LoVo (cell line): ENCODE measurements around the gene ZFHX3.

Source experiments
- DNase-seq: peaks from one replicate; pipeline ENCODE4 v3.0.0-alpha.2; 2016; ENCODE audit warnings: low spot score

Gene ZFHX3

DNA sequence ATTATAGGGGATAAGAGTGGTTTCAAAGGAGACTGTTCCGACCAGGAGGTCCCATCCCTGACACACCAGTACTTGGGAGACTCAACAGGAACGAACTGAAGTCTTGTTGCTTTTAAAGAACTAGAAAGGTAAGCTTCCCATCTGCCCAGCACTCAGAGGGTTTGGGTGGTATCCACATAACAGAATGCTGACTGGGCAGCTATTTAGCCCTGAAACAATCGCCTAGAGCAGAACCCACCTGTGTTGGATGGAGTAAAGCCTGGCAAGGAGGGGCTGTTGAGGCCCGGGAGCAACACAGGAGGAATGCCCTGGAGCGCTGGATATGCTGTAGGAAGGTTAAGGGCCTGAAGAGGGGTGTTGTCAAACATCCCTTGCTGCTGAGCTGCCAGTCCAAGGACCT is 254.9 kb downstream of the ZFHX3 start:
- DNase-seq: no peak

- no peak for DNase-seq
These were observed 256.1 kb downstream of the ZFHX3 start for GRCh38 chr16:72791786-72792185.

DNA sequence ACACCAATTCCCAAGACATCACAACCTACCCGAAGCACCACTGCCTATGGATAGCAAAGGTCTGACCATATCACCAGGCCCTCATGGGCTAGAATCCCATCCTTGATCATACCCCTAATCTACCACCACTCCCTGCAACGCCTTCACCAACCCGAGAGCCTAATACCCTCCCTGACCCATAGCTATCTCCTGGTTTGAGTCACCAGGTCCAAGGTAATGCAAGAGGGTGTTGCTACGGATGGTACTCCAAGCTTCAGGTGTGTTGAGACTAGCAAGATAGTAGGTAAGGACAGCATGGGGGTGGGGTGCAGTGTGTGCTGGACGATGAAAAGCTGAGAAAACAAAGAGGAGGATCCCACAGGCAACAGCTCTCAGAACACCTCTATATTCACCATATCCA is 258.0 kb downstream of the ZFHX3 start:
- no peak for DNase-seq

GRCh38 chr16:72789465-72789864 is 258.5 kb downstream of the ZFHX3 start:
- DNase-seq: no peak

DNA sequence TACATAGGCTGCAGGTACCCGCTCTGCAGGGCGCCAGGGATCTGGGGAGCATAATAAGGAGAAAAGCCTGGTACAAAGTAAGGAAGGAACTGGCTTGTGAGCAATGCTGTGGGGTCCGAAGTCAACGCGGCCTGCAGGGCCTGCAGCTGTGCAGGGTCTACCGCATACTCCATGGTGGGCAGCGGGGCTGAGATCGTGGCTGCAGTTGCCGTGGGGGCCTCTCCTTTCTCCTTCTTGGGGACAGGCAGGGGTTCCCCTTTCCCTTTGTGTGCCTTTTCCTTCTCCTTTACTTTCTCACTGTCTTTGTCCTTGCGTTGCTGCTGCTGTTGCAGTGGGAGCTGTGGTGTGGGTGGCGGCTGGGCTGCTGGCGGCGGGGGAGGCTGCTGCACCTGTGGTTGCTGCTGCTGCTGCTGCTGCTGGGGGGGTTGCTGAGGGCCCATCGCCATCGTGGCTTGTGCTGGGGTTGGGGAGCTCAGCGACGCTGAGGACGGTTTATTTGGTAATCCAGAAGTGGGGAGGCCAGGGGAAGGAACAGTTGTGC is 259.6 kb downstream of the ZFHX3 start:
- no peak for DNase-seq

GRCh38 chr16:72787514-72788268 is 260.2 kb downstream of the ZFHX3 start:
- no peak for DNase-seq

DNA sequence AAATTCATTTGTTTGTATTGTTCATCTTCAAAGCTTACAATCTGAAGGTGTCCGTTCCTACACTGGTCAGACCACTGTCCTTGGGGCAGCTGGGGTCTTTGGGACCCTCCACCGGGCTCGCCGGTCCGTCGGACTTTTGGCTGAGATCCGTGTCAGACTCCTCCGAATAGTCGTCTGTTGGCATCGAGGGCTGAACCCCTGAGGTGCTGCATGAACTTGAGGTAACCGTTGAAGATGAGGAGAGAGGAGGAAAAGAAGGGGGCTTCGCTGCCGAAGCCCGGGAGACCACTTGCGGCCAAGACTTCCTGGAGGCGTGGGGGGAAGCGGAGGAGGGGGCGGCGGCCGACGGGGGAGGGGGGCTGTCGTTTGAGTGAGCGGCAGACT is 260.8 kb downstream of the ZFHX3 start:
- no peak for DNase-seq

- no peak for DNase-seq
These were observed 261.3 kb downstream of the ZFHX3 start for GRCh38 chr16:72786606-72787005.

DNA sequence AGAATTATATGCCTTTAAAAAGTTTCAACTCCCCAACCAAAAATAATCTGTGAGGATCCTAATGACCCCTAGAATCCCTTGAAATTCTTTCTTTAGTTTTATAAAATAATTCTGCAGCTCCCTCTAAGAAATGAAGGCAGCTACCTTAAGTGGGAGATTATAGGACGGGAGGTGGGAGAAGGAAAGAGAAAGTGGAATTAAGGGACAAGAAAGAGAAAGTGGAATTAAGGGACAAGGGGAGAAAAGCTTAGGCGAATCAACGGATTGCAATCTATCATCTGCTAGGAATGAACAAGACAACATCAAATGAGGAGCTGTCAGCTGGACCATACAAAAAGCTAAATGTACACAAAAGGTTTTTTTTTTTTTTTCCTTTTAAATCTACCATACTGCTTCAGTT is 262.0 kb downstream of the ZFHX3 start:
- DNase-seq: no peak

- DNase-seq: no peak
These were observed 262.8 kb downstream of the ZFHX3 start for GRCh38 chr16:72785171-72785570.

- no peak for DNase-seq
These were observed 264.1 kb downstream of the ZFHX3 start for GRCh38 chr16:72783716-72784318.

DNA sequence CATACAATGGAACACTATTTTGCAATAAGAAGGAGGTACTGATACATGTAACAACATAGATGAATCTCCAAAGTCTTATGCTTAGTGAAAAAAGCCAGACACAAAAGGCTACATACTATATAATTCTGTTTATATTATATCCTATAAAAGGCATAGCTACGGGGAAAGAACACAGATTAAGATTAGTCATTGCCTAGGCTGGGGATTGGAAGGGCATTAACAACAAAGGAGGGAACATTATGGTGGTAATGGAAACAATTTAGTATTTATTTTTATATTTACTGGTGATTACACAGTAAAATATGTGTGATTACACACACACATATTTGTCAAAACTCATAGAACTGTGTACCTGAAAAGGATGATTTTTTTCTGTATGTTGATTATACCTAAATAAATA is 278.1 kb downstream of the ZFHX3 start:
- DNase-seq: no peak

DNA sequence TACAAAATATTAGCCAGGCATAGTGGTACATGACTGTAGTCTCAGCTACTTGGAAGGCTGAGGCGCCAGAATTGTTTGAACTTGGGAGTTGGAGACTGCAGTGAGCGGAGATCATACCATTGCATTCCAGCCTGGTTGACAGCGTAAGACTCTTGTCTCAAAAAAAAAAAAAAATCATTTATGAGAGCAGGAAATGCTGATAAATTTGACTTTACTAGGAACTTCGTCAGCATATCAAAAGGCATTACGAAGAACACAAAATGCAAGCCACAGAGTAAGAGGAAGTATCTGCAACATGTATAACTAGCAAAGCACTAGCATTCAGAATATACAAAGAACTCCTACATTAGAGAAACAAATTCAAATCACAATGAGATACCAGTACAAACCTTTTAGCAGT is 279.3 kb downstream of the ZFHX3 start:
- DNase-seq: no peak

DNA sequence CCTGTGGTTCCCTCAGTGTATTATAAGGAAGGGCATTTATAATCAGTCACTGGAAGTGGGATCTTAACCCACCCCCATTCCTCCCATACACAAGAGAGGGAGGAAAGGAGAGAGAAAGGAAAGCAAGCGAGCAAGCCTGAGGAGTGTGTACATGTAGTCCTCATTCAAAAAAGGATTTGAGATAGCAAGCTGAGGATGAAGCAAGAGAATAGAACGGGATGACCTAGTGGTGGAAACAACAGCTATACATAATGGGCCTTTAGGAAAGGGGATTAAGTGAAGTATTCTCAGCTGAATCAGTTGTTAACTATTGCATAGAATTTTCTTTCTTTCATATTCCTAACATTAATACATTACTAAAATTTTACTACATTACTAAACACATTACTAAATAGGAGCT is 281.4 kb downstream of the ZFHX3 start:
- DNase-seq: no peak

DNA sequence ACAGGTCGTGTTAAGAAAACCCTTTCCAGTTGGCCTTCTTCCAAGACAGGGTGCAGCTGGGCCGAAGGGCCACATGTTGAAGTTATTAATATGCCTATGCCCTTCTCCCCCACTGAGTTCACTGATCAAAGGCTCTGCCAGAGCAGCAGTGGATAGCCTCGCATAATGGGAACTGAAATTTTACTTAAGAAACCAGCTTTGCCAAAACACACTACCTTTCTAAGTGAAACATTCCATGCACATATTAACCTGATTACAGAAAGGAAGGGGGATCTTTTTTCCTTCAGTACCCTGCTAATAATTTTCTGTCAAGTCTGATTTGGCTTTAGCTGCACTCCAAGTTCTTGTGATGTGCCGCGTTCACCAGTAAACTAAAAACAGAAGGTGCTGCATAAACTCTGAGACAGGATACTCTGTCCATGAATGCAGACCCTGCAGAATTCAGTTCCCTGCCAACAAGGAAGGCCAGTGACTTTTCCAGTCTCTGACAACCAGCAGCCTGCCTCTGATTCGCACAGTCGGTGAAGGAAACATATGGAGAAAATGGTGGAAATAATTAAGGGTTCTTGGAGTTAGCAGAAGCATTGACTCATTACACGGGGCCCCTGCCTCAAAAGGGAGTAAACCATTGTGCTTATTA is 283.8 kb downstream of the ZFHX3 start:
- DNase-seq: no peak

GRCh38 chr16:72760581-72760980 is 287.3 kb downstream of the ZFHX3 start:
- no peak for DNase-seq

- DNase-seq: no peak
These were observed 294.0 kb downstream of the ZFHX3 start for GRCh38 chr16:72753881-72754280.

- no peak for DNase-seq
These were observed 295.8 kb downstream of the ZFHX3 start for GRCh38 chr16:72752004-72752695.

GRCh38 chr16:72751076-72751475 is 296.9 kb downstream of the ZFHX3 start:
- DNase-seq: no peak

DNA sequence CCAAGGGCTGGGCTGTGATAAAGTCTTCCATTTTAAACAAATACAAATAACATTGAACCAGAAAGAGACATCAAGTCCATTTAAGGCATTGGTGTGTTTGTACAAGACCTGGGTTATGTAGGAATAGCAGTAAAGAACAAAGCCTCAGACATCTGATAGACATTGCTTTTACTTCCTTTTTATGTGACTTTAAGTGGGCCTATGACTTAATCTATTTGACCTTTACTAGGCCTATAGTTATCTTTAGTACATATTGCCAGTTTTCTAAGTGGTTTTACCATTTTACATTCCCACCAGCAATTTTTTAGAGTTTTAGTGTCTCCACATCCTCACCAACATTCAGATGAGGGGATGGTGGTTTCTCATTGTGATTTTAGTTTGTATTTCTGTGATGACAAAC is 298.8 kb downstream of the ZFHX3 start:
- no peak for DNase-seq

DNA sequence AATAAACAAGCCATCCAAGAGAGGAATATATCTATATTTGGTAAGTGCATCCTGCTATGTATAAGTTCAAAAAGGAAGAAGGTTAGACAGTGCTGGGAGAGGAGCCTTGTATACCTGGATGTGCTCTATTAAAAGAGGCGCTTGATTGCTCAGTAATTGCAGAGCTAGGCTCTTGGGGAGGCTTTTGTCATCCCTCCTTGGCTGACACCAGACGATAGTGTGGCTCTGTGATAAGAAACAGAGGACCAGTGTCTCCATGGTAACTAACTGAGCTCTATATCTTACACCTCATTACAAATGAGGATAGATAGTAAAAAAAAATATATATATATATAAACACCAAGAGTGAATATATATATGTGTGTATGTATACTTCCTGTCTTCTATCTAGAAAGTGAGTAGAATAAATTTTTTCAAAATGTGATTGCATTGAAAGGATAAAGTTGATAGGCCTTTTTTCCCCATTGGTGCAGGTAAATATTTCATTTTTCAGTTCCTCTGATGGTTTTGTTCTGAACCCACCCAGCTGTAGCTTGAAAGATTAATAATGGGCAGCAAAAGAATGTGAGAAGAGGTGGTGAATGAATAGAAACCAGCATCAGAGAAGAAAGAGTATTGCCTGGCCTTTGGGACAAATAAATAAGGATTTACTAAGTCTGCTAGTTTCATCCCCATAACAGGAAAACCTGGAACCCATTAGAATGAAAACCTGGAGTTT is 303.7 kb downstream of the ZFHX3 start:
- DNase-seq: no peak
